NCI-H460 (cell line): Measurements from ENCODE around the gene PIP5K1C. TPM values are rescaled to one million over a fixed set of nuclear protein-coding genes. Genes with fewer than 3 reads are reported as not detected.
"Not testable (repeated sequence)": the region's sequence is repeated elsewhere in the genome, so short reads cannot be mapped to it uniquely, and the experiment has no call there.

Experiments used
- DNase-seq: peaks from one replicate; pipeline ENCODE4 v3.0.0-alpha.2; 2016; ENCODE audit warnings: low read depth; ENCODE audit errors: extremely low read depth
- total RNA-seq: library from RNA; depleted of rRNA; stranded (reverse); fragments of >200 nt; shearing (Covaris generic); gene quantifications from 2 replicates; pipeline ENCODE4 v1.2.3, GENCODE V29; 2014

PIP5K1C gene
- total RNA-seq, 1 experiment from 2014 or later, result 6.2 TPM

GRCh38 chr19:3648037-3648905 is 52.0 kb downstream of the PIP5K1C start:
- no peak for DNase-seq

- DNase-seq, result not testable (repeated sequence)
Measured at GRCh38 chr19:3647102-3647501, 53.2 kb downstream of the PIP5K1C start.

- no peak for DNase-seq
Measured at GRCh38 chr19:3646336-3647092, 53.8 kb downstream of the PIP5K1C start.

GRCh38 chr19:3645726-3646125 is 54.5 kb downstream of the PIP5K1C start:
- no peak for DNase-seq

GRCh38 chr19:3645067-3645396 is 55.2 kb downstream of the PIP5K1C start:
- DNase-seq, result no peak

- no peak for DNase-seq
Measured at GRCh38 chr19:3644351-3645066, 55.8 kb downstream of the PIP5K1C start.

- no peak for DNase-seq
Measured at GRCh38 chr19:3643674-3644313, 56.5 kb downstream of the PIP5K1C start.

- no peak for DNase-seq
Measured at GRCh38 chr19:3642987-3643673, 57.1 kb downstream of the PIP5K1C start.

- no peak for DNase-seq
Measured at GRCh38 chr19:3642296-3642695, 58.0 kb downstream of the PIP5K1C start.

- no peak for DNase-seq
Measured at GRCh38 chr19:3641515-3642269, 58.6 kb downstream of the PIP5K1C start.

GRCh38 chr19:3639479-3639878 is 60.8 kb downstream of the PIP5K1C start:
- DNase-seq, result no peak

- no peak for DNase-seq
Measured at GRCh38 chr19:3638208-3639193, 61.8 kb downstream of the PIP5K1C start.

- DNase-seq, result no peak
Measured at GRCh38 chr19:3637621-3638020, 62.6 kb downstream of the PIP5K1C start.

GRCh38 chr19:3636962-3637361 is 63.3 kb downstream of the PIP5K1C start:
- no peak for DNase-seq

- DNase-seq, result no peak
Measured at GRCh38 chr19:3636506-3636905, 63.8 kb downstream of the PIP5K1C start.

GRCh38 chr19:3634496-3635045 is 65.7 kb downstream of the PIP5K1C start:
- DNase-seq, result no peak

GRCh38 chr19:3633559-3633988 is 66.7 kb downstream of the PIP5K1C start:
- no peak for DNase-seq
